ENCODE results near the gene NAT14.

Gene NAT14

GRCh38 chr19:55490478-55491432 lies 5.8 kb downstream of the NAT14 start:
- H3K4me2 ChIP-seq (ENCODE audit: insufficient read depth, low read length) = no peak overlapping the region
- H3K4me1 ChIP-seq (ENCODE audit: insufficient read depth, low read length) = peaks cover 14% of the 10 kb centered on the region
- H3K27ac ChIP-seq (ENCODE audit: low read length) = no peak overlapping the region
- TF ChIP-seq EZH2 (IDR thresholded peaks at IDR 0.05; ENCODE audit: borderline replicate concordance, low read depth, low read length, severe bottlenecking) (no peak), CTCF (IDR thresholded peaks at IDR 0.05; ENCODE audit: borderline replicate concordance, extremely low read depth, low read length, poor library complexity, severe bottlenecking) (no peak)
- H3K9me3 ChIP-seq (ENCODE audit: insufficient read depth, low read length, severe bottlenecking) = no peaks in the 10 kb centered on the region
- no peak overlapping the region for H2AFZ ChIP-seq (ENCODE audit: low read depth, low read length)
- no peak for ATAC-seq (ENCODE audit: insufficient read depth, low read depth)
- H3K79me2 ChIP-seq (ENCODE audit: insufficient read depth, low read length) = peaks cover 5% of the 10 kb centered on the region
- no peak overlapping the region for H3K9ac ChIP-seq (ENCODE audit: low read depth, low read length)
- no peaks in the 10 kb centered on the region; the same call in 1 of the 2 replicates for H4K20me1 ChIP-seq (ENCODE audit: insufficient read depth, low read length)
- no peak for DNase-seq
- no peaks in the 10 kb centered on the region for H3K27me3 ChIP-seq (ENCODE audit: insufficient read depth, low read length, poor library complexity)
- no peak overlapping the region for H3K4me3 ChIP-seq (ENCODE audit: low read depth in 1 of 2, low read length in 2 of 2)
- no peaks in the 10 kb centered on the region; the same call in 1 of the 2 replicates for H3K36me3 ChIP-seq (ENCODE audit: insufficient read depth, low read length)

- DNase-seq (no peak), ATAC-seq (ENCODE audit: insufficient read depth, low read depth) (no peak)
- no peaks in the 10 kb centered on the region for H3K9me3 ChIP-seq (ENCODE audit: insufficient read depth, low read length, severe bottlenecking)
- H3K27me3 ChIP-seq (ENCODE audit: insufficient read depth, low read length, poor library complexity) = no peaks in the 10 kb centered on the region
- no peak overlapping the region for H3K27ac ChIP-seq (ENCODE audit: low read length)
- no peaks in the 10 kb centered on the region for H3K79me2 ChIP-seq (ENCODE audit: insufficient read depth, low read length)
- no peak overlapping the region for H3K4me2 ChIP-seq (ENCODE audit: insufficient read depth, low read length)
- no peak overlapping the region for H2AFZ ChIP-seq (ENCODE audit: low read depth, low read length)
- no peaks in the 10 kb centered on the region for H3K36me3 ChIP-seq (ENCODE audit: insufficient read depth, low read length)
- no peak for TF ChIP-seq CTCF (IDR thresholded peaks at IDR 0.05; ENCODE audit: borderline replicate concordance, extremely low read depth, low read length, poor library complexity, severe bottlenecking)
- TF ChIP-seq EZH2 (IDR thresholded peaks at IDR 0.05; ENCODE audit: borderline replicate concordance, low read depth, low read length, severe bottlenecking) = no peak
- H4K20me1 ChIP-seq (ENCODE audit: insufficient read depth, low read length) = no peaks in the 10 kb centered on the region; the same call in 1 of the 2 replicates
- no peak overlapping the region for H3K9ac ChIP-seq (ENCODE audit: low read depth, low read length)
- peaks cover 4% of the 10 kb centered on the region; the same call in 1 of the 2 replicates for H3K4me1 ChIP-seq (ENCODE audit: insufficient read depth, low read length)
- H3K4me3 ChIP-seq (ENCODE audit: low read depth in 1 of 2, low read length in 2 of 2) = no peak overlapping the region
Measured at GRCh38 chr19:55491546-55492360, 6.8 kb downstream of the NAT14 start.

GRCh38 chr19:55492362-55492944 lies 7.5 kb downstream of the NAT14 start:
- DNase-seq = no peak
- no peaks in the 10 kb centered on the region for H3K36me3 ChIP-seq (ENCODE audit: insufficient read depth, low read length)
- TF ChIP-seq EZH2 (IDR thresholded peaks at IDR 0.05; ENCODE audit: borderline replicate concordance, low read depth, low read length, severe bottlenecking) = no peak
- no peaks in the 10 kb centered on the region for H3K4me1 ChIP-seq (ENCODE audit: insufficient read depth, low read length)
- H3K79me2 ChIP-seq (ENCODE audit: insufficient read depth, low read length) = no peaks in the 10 kb centered on the region
- H3K27ac ChIP-seq (ENCODE audit: low read length) = no peak overlapping the region
- ATAC-seq (ENCODE audit: insufficient read depth, low read depth) = no peak
- H3K9ac ChIP-seq (ENCODE audit: low read depth, low read length) = no peak overlapping the region
- H2AFZ ChIP-seq (ENCODE audit: low read depth, low read length) = no peak overlapping the region
- no peaks in the 10 kb centered on the region; the same call in 1 of the 2 replicates for H4K20me1 ChIP-seq (ENCODE audit: insufficient read depth, low read length)
- H3K4me2 ChIP-seq (ENCODE audit: insufficient read depth, low read length) = no peak overlapping the region
- H3K9me3 ChIP-seq (ENCODE audit: insufficient read depth, low read length, severe bottlenecking) = no peaks in the 10 kb centered on the region
- no peaks in the 10 kb centered on the region for H3K27me3 ChIP-seq (ENCODE audit: insufficient read depth, low read length, poor library complexity)
- no peak overlapping the region for H3K4me3 ChIP-seq (ENCODE audit: low read depth in 1 of 2, low read length in 2 of 2)
